Muscle layer of duodenum (tissue), 2 donors: ENCODE measurements around the gene ANKRD39.

Experiments used
- H3K27ac ChIP-seq: one replicate; pipeline ENCODE4 v1.7.0; 2013; ENCODE audit warnings: mild to moderate bottlenecking, low read length
- H3K27me3 ChIP-seq: one replicate; pipeline ENCODE4 v1.7.0; 2013; ENCODE audit warnings: low read depth, mild to moderate bottlenecking, control low read depth, low read length
- H3K36me3 ChIP-seq, 2 donors: one replicate each; pipeline ENCODE4 v1.7.0; 2013; ENCODE audit warnings: low read length in 2 of 2, control low read depth in 1 of 2, mild to moderate bottlenecking in 1 of 2; ENCODE audit not compliant: insufficient read depth in 2 of 2, control insufficient read depth in 1 of 2
- H3K4me1 ChIP-seq, 2 donors: one replicate each; pipeline ENCODE4 v1.7.0; 2013; ENCODE audit warnings: low read length in 2 of 2, mild to moderate bottlenecking in 2 of 2, control low read depth in 1 of 2, moderate library complexity in 1 of 2; ENCODE audit not compliant: insufficient read depth in 2 of 2, control insufficient read depth in 1 of 2
- H3K4me3 ChIP-seq, 2 donors: one replicate each; pipeline ENCODE4 v1.7.0; 2013; ENCODE audit warnings: low read length in 2 of 2, low read depth in 1 of 2, mild to moderate bottlenecking in 1 of 2
- H3K9me3 ChIP-seq, 2 donors: one replicate each; pipeline ENCODE4 v1.7.0; 2013; ENCODE audit warnings: low read length in 2 of 2, control low read depth in 1 of 2, mild to moderate bottlenecking in 1 of 2; ENCODE audit not compliant: control insufficient read depth in 1 of 2
- donor health status: healthy.

Gene ANKRD39

DNA sequence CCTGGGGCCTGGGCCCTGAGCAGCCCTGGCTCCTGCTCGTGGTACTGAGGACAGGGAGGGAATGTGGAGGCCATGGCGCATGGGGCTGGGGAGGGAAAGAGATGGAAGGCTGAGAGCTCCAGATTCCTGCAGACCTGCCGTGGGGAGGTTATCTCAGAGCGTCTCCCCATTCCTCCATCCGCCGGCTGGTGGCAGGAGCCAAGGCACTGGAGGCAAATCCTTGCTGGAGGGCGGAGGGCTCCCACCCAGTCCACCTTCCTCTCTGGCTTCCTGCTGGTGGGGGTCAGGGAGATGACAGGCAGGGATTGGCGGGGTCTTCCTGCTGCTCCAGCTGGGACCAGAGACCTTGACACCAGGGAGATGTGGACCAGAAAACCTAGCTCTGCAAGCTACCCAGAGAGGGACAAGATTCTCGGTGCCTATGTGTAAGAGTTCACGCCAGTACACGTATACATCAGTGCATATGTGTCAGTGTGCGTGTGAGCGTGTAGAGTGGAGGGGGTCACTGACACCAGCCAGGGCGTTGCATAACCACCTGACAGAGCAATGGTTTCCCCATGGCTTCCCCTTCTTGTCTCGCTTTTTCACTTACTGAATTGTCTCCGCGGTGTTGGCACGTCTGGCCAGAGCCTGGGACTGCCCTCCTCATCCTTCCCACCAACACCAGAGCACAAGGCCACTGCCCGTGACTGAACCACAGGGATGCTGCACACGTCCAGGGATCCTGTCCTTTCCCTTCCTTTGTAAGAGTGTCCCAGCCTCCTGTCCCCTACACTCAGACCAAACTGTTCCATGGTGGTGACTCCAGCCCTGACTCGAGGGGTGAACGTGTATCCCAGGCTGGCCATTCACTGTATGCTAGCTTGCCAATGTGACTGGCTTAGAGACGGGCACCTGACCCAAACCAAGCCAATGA lies 27.9 kb upstream of the ANKRD39 start:
- H3K4me1 ChIP-seq: peaks cover 20 to 36% of the 10 kb centered on the region in 2 donors
- no peaks in the 10 kb centered on the region for H3K9me3 ChIP-seq
- no peaks in the 10 kb centered on the region for H3K27me3 ChIP-seq
- no peak overlapping the region for H3K27ac ChIP-seq
- H3K4me3 ChIP-seq: no peak overlapping the region
- H3K36me3 ChIP-seq: no peaks in the 10 kb centered on the region

- no peak overlapping the region for H3K27ac ChIP-seq
Measured at GRCh38 chr2:96884299-96885094, 26.7 kb upstream of the ANKRD39 start.

DNA sequence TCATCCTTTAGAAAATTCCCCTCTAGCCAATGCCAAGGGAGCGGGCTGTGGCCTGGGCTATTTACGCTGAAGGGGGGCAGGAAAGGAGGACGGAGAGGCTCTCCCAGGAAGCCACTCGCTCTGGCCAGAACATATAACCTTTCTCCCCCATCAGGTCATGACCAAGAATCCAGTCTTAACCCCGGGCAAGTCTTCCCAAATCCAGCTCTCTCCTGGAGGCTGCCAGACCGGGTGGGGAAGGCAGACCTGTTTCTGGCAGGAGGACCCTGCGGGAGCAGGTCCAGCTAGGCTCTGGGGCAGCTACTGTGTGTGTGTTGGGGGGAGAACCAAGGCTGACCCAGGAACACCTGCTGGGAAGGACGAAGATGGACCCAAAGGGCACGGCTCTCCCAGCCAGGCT lies 25.5 kb upstream of the ANKRD39 start:
- Histone ChIP-seq H3K9me3 (no peaks in the 10 kb centered on the region), H3K4me3 (no peak overlapping the region), H3K36me3 (no peaks in the 10 kb centered on the region), H3K27ac (no peak overlapping the region), H3K27me3 (no peaks in the 10 kb centered on the region), H3K4me1 (peaks cover 15 to 21% of the 10 kb centered on the region in 2 donors)

More at GRCh38 chr2:96884299-96885094, 26.7 kb upstream of the ANKRD39 start:
- peaks cover 20 to 29% of the 10 kb centered on the region in 2 donors for H3K4me1 ChIP-seq
- no peaks in the 10 kb centered on the region for H3K27me3 ChIP-seq
- H3K36me3 ChIP-seq: no peaks in the 10 kb centered on the region
- no peak overlapping the region for H3K4me3 ChIP-seq
- H3K9me3 ChIP-seq: no peaks in the 10 kb centered on the region

DNA sequence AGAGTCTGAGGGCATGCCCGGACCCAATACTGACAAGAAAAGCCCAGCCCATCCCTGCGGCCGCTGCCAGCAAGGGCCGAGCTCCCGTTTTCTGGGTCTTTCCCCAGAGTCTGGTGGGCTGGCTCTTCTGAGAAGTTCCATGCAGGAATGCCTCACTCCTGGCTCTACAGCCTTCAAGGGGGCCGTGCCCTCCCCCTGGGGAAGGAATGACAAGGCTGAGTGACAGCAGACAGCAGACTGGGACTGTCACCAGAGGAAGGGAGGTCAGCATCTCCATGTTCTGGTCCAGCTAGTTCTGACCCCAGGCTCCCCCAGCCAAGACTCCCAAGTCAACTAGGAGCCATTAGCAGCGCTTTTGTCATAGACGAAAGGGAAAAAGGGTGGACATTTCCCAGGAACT lies 25.1 kb upstream of the ANKRD39 start:
- no peaks in the 10 kb centered on the region for H3K27me3 ChIP-seq
- H3K4me1 ChIP-seq: peaks cover 11 to 17% of the 10 kb centered on the region in 2 donors
- no peak overlapping the region for H3K27ac ChIP-seq
- H3K36me3 ChIP-seq: no peaks in the 10 kb centered on the region
- no peak overlapping the region for H3K4me3 ChIP-seq
- no peaks in the 10 kb centered on the region for H3K9me3 ChIP-seq

- no peak overlapping the region for H3K27ac ChIP-seq
- no peaks in the 10 kb centered on the region for H3K27me3 ChIP-seq
- H3K36me3 ChIP-seq: no peaks in the 10 kb centered on the region
- H3K9me3 ChIP-seq: no peaks in the 10 kb centered on the region
- H3K4me1 ChIP-seq: peaks cover 7 to 10% of the 10 kb centered on the region in 2 donors
- no peak overlapping the region for H3K4me3 ChIP-seq
Measured at GRCh38 chr2:96882230-96882629, 24.4 kb upstream of the ANKRD39 start.

DNA sequence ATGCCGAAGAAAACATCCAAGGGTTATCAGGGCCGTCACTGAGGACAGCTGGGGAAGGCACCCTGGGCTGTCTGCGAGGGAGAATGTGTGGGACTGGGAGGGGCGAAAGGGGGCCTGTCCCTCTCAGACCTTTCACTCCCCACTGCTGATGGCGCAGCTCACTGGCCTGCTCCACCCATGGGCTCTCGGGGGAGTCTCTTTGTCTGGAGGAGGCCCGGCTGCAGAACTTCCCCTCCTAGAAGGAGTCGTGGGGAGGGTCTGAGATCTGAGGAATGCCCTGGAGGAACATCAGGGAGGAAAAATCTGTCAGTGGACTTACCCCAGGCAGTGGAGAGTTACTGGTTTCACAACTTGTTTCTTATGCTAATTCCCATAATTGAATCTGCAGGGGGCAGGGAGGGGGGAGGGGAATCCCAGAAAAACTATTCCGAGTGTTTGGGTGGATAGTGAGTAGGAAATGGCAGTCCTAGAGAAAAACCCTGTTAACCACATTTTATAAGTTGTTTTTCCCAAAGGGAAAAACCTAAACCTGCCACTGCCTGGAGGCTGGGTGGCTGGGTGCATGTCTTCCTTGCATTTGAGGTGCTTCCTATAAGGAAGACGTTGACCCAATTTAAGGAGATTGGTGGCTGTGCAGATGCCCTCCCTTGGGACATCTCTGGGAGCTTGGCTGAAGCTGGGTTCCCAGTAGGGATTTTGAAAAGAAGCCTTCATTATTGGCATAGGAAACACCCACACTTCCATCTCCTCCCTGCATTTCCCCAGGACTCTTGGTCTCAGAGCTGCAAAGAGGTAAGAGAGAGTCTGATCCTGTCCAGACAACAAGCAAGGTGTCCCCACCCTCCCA lies 23.8 kb upstream of the ANKRD39 start:
- Histone ChIP-seq H3K27me3 (no peaks in the 10 kb centered on the region), H3K9me3 (no peaks in the 10 kb centered on the region), H3K27ac (no peak overlapping the region), H3K36me3 (no peaks in the 10 kb centered on the region), H3K4me1 (peaks cover 5% of the 10 kb centered on the region in 2 donors), H3K4me3 (no peak overlapping the region)

DNA sequence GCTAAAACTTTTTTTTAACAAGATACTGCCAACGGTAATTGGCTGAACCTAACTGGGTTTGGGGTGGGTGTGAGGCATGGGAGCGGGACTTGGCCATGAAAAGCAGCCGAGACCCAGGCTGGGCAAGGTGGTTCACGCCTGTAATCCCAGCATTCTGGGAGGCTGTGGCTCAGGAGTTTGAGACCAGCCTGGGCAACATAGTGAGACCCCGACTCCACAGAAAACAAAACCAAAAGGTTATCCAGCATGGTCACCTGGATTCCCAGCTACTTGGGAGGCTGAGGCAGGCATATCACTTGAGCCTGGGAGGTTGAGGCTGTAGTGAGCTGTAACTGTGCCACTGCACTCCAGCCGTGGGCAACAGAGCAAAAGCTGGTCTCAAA lies 23.1 kb upstream of the ANKRD39 start:
- Histone ChIP-seq H3K4me1 (no peaks in the 10 kb centered on the region), H3K36me3 (no peaks in the 10 kb centered on the region), H3K4me3 (no peak overlapping the region), H3K27me3 (no peaks in the 10 kb centered on the region), H3K27ac (no peak overlapping the region), H3K9me3 (no peaks in the 10 kb centered on the region)

GRCh38 chr2:96879545-96880040 lies 21.8 kb upstream of the ANKRD39 start:
- Histone ChIP-seq H3K4me1 (no peaks in the 10 kb centered on the region), H3K36me3 (no peaks in the 10 kb centered on the region), H3K9me3 (no peaks in the 10 kb centered on the region), H3K27ac (no peak overlapping the region), H3K27me3 (no peaks in the 10 kb centered on the region), H3K4me3 (no peak overlapping the region)

- Histone ChIP-seq H3K27me3 (no peaks in the 10 kb centered on the region), H3K4me1 (peaks cover 2 to 3% of the 10 kb centered on the region in 2 donors), H3K27ac (no peak overlapping the region), H3K4me3 (no peak overlapping the region), H3K36me3 (no peaks in the 10 kb centered on the region), H3K9me3 (no peaks in the 10 kb centered on the region)
Measured at GRCh38 chr2:96878796-96879544, 21.2 kb upstream of the ANKRD39 start.

GRCh38 chr2:96878171-96878570 lies 20.4 kb upstream of the ANKRD39 start:
- Histone ChIP-seq H3K27me3 (no peaks in the 10 kb centered on the region), H3K27ac (no peak overlapping the region), H3K36me3 (no peaks in the 10 kb centered on the region), H3K9me3 (no peaks in the 10 kb centered on the region), H3K4me1 (peaks cover 6 to 9% of the 10 kb centered on the region in 2 donors), H3K4me3 (no peak overlapping the region)
